ENCODE data around the gene EFCAB8.
"Not testable (repeated sequence)": the region's sequence is repeated elsewhere in the genome, so short reads cannot be mapped to it uniquely, and the experiment has no call there.

Gene EFCAB8

GRCh38 chr20:32845786-32846185 lies 12.9 kb upstream of the EFCAB8 start:
- Histone ChIP-seq H3K9me3 (ENCODE audit: insufficient read depth, low read depth, low read length) (no peaks in the 10 kb centered on the region), H3K4me3 (ENCODE audit: low read length) (no peak overlapping the region), H3K27ac (ENCODE audit: low read depth, low read length) (no peak overlapping the region), H3K9ac (ENCODE audit: low read depth, low read length) (no peak overlapping the region), H3K27me3 (ENCODE audit: insufficient read depth, low read length) (no peaks in the 10 kb centered on the region), H3K36me3 (ENCODE audit: insufficient read depth, low read length) (peaks cover 89% of the 10 kb centered on the region), H3K4me1 (ENCODE audit: insufficient read depth, low read length) (peaks cover 9% of the 10 kb centered on the region)
- WGBS, result 85% methylated on average over 2 of the region's 2 CpGs

- peaks cover 9% of the 10 kb centered on the region for H3K4me1 ChIP-seq (ENCODE audit: insufficient read depth, low read length)
- no peaks in the 10 kb centered on the region for H3K27me3 ChIP-seq (ENCODE audit: insufficient read depth, low read length)
- WGBS, result 98% methylated on average over 5 of the region's 5 CpGs
- no peak overlapping the region for H3K9ac ChIP-seq (ENCODE audit: low read depth, low read length)
- H3K9me3 ChIP-seq (ENCODE audit: insufficient read depth, low read depth, low read length), result no peaks in the 10 kb centered on the region
- peaks cover 91% of the 10 kb centered on the region for H3K36me3 ChIP-seq (ENCODE audit: insufficient read depth, low read length)
- no peak overlapping the region for H3K4me3 ChIP-seq (ENCODE audit: low read length)
- H3K27ac ChIP-seq (ENCODE audit: low read depth, low read length), result no peak overlapping the region
Measured at GRCh38 chr20:32846852-32847251, 11.9 kb upstream of the EFCAB8 start.

GRCh38 chr20:32847964-32848363 lies 10.8 kb upstream of the EFCAB8 start:
- peaks cover 9% of the 10 kb centered on the region for H3K4me1 ChIP-seq (ENCODE audit: insufficient read depth, low read length)
- H3K4me3 ChIP-seq (ENCODE audit: low read length), result no peak overlapping the region
- no peaks in the 10 kb centered on the region for H3K27me3 ChIP-seq (ENCODE audit: insufficient read depth, low read length)
- peaks cover 90% of the 10 kb centered on the region for H3K36me3 ChIP-seq (ENCODE audit: insufficient read depth, low read length)
- H3K27ac ChIP-seq (ENCODE audit: low read depth, low read length), result no peak overlapping the region
- 92% methylated on average over 5 of the region's 5 CpGs for WGBS
- H3K9ac ChIP-seq (ENCODE audit: low read depth, low read length), result no peak overlapping the region
- no peaks in the 10 kb centered on the region for H3K9me3 ChIP-seq (ENCODE audit: insufficient read depth, low read depth, low read length)

GRCh38 chr20:32848846-32849245 lies 9.9 kb upstream of the EFCAB8 start:
- H3K9me3 ChIP-seq (ENCODE audit: insufficient read depth, low read depth, low read length), result no peaks in the 10 kb centered on the region
- H3K9ac ChIP-seq (ENCODE audit: low read depth, low read length), result no peak overlapping the region
- H3K4me3 ChIP-seq (ENCODE audit: low read length), result no peak overlapping the region
- H3K27me3 ChIP-seq (ENCODE audit: insufficient read depth, low read length), result no peaks in the 10 kb centered on the region
- peaks cover 9% of the 10 kb centered on the region for H3K4me1 ChIP-seq (ENCODE audit: insufficient read depth, low read length)
- H3K36me3 ChIP-seq (ENCODE audit: insufficient read depth, low read length), result peaks cover 87% of the 10 kb centered on the region
- H3K27ac ChIP-seq (ENCODE audit: low read depth, low read length), result no peak overlapping the region
- WGBS, result 92% methylated on average over 6 of the region's 6 CpGs

- Histone ChIP-seq H3K36me3 (ENCODE audit: insufficient read depth, low read length) (peaks cover 88% of the 10 kb centered on the region), H3K4me1 (ENCODE audit: insufficient read depth, low read length) (peaks cover 9% of the 10 kb centered on the region), H3K9me3 (ENCODE audit: insufficient read depth, low read depth, low read length) (no peaks in the 10 kb centered on the region), H3K27me3 (ENCODE audit: insufficient read depth, low read length) (no peaks in the 10 kb centered on the region), H3K27ac (ENCODE audit: low read depth, low read length) (no peak overlapping the region), H3K4me3 (ENCODE audit: low read length) (no peak overlapping the region), H3K9ac (ENCODE audit: low read depth, low read length) (no peak overlapping the region)
- WGBS, result 93% methylated on average over 4 of the region's 6 CpGs
Measured at GRCh38 chr20:32849577-32849976, 9.1 kb upstream of the EFCAB8 start.

- no peaks in the 10 kb centered on the region for H3K27me3 ChIP-seq (ENCODE audit: insufficient read depth, low read length)
- no peak overlapping the region for H3K27ac ChIP-seq (ENCODE audit: low read depth, low read length)
- H3K4me3 ChIP-seq (ENCODE audit: low read length), result no peak overlapping the region
- 89% methylated on average over 7 of the region's 7 CpGs for WGBS
- H3K9ac ChIP-seq (ENCODE audit: low read depth, low read length), result no peak overlapping the region
- no peaks in the 10 kb centered on the region for H3K9me3 ChIP-seq (ENCODE audit: insufficient read depth, low read depth, low read length)
- peaks cover 24% of the 10 kb centered on the region for H3K4me1 ChIP-seq (ENCODE audit: insufficient read depth, low read length)
- peaks cover 34% of the 10 kb centered on the region for H3K36me3 ChIP-seq (ENCODE audit: insufficient read depth, low read length)
Measured at GRCh38 chr20:32855387-32855786, 3.3 kb upstream of the EFCAB8 start.

GRCh38 chr20:32858189-32858588 lies 534 bp upstream of the EFCAB8 start:
- no peak overlapping the region for H3K4me3 ChIP-seq (ENCODE audit: low read length)
- no peaks in the 10 kb centered on the region for H3K27me3 ChIP-seq (ENCODE audit: insufficient read depth, low read length)
- peaks cover 10% of the 10 kb centered on the region; the same call in 1 of the 2 replicates for H3K36me3 ChIP-seq (ENCODE audit: insufficient read depth, low read length)
- 46% methylated on average over 2 of the region's 2 CpGs for WGBS
- peak overlapping the region; percentile 69; the same call in 1 of the 2 replicates for H3K27ac ChIP-seq (ENCODE audit: low read depth, low read length)
- no peaks in the 10 kb centered on the region for H3K9me3 ChIP-seq (ENCODE audit: insufficient read depth, low read depth, low read length)
- H3K9ac ChIP-seq (ENCODE audit: low read depth, low read length), result no peak overlapping the region
- peaks cover 24% of the 10 kb centered on the region for H3K4me1 ChIP-seq (ENCODE audit: insufficient read depth, low read length)

GRCh38 chr20:32861446-32861845 lies 2.7 kb downstream of the EFCAB8 start:
- Histone ChIP-seq H3K27me3 (ENCODE audit: insufficient read depth, low read length) (no peaks in the 10 kb centered on the region), H3K4me1 (ENCODE audit: insufficient read depth, low read length) (peaks cover 24% of the 10 kb centered on the region), H3K27ac (ENCODE audit: low read depth, low read length) (no peak overlapping the region), H3K9ac (ENCODE audit: low read depth, low read length) (no peak overlapping the region), H3K4me3 (ENCODE audit: low read length) (no peak overlapping the region), H3K9me3 (ENCODE audit: insufficient read depth, low read depth, low read length) (no peaks in the 10 kb centered on the region), H3K36me3 (ENCODE audit: insufficient read depth, low read length) (no peaks in the 10 kb centered on the region)
- 97% methylated on average over 6 of the region's 7 CpGs for WGBS

GRCh38 chr20:32869562-32869961 lies 10.8 kb downstream of the EFCAB8 start:
- Histone ChIP-seq H3K27me3 (ENCODE audit: insufficient read depth, low read length) (no peaks in the 10 kb centered on the region), H3K9me3 (ENCODE audit: insufficient read depth, low read depth, low read length) (no peaks in the 10 kb centered on the region), H3K9ac (ENCODE audit: low read depth, low read length) (no peak overlapping the region), H3K4me3 (ENCODE audit: low read length) (no peak overlapping the region), H3K36me3 (ENCODE audit: insufficient read depth, low read length) (no peaks in the 10 kb centered on the region), H3K27ac (ENCODE audit: low read depth, low read length) (no peak overlapping the region), H3K4me1 (ENCODE audit: insufficient read depth, low read length) (no peaks in the 10 kb centered on the region)
- 80% methylated on average over 1 of the region's 2 CpGs for WGBS

- whole genome bisulfite sequencing, result 93% methylated on average over 3 of the region's 3 CpGs
- not testable (repeated sequence) for H3K36me3 ChIP-seq (ENCODE audit: insufficient read depth, low read length); H3K4me1 ChIP-seq (ENCODE audit: insufficient read depth, low read length); H3K27ac ChIP-seq (ENCODE audit: low read depth, low read length); H3K9me3 ChIP-seq (ENCODE audit: insufficient read depth, low read depth, low read length); H3K4me3 ChIP-seq (ENCODE audit: low read length); H3K9ac ChIP-seq (ENCODE audit: low read depth, low read length); H3K27me3 ChIP-seq (ENCODE audit: insufficient read depth, low read length)
Measured at GRCh38 chr20:32870526-32870925, 11.8 kb downstream of the EFCAB8 start.

- no peak overlapping the region for H3K9ac ChIP-seq (ENCODE audit: low read depth, low read length)
- H3K4me3 ChIP-seq (ENCODE audit: low read length), result no peak overlapping the region
- H3K9me3 ChIP-seq (ENCODE audit: insufficient read depth, low read depth, low read length), result no peaks in the 10 kb centered on the region
- H3K27ac ChIP-seq (ENCODE audit: low read depth, low read length), result no peak overlapping the region
- WGBS, result 95% methylated on average over 5 of the region's 5 CpGs
- H3K4me1 ChIP-seq (ENCODE audit: insufficient read depth, low read length), result no peaks in the 10 kb centered on the region
- no peaks in the 10 kb centered on the region for H3K36me3 ChIP-seq (ENCODE audit: insufficient read depth, low read length)
- H3K27me3 ChIP-seq (ENCODE audit: insufficient read depth, low read length), result no peaks in the 10 kb centered on the region
Measured at GRCh38 chr20:32870985-32871384, 12.3 kb downstream of the EFCAB8 start.

- Histone ChIP-seq H3K9ac (ENCODE audit: low read depth, low read length) (no peak overlapping the region), H3K36me3 (ENCODE audit: insufficient read depth, low read length) (no peaks in the 10 kb centered on the region), H3K4me1 (ENCODE audit: insufficient read depth, low read length) (no peaks in the 10 kb centered on the region), H3K4me3 (ENCODE audit: low read length) (no peak overlapping the region), H3K27me3 (ENCODE audit: insufficient read depth, low read length) (no peaks in the 10 kb centered on the region), H3K27ac (ENCODE audit: low read depth, low read length) (no peak overlapping the region), H3K9me3 (ENCODE audit: insufficient read depth, low read depth, low read length) (no peaks in the 10 kb centered on the region)
- WGBS, result 88% methylated on average over 4 of the region's 4 CpGs
Measured at GRCh38 chr20:32871627-32872160, 13.0 kb downstream of the EFCAB8 start.

Measured in HUES64 (cell line).